Astrocyte of the cerebellum (primary cell): ENCODE data around the gene CNTN5.
"Not testable (repeated sequence)": the region's sequence is repeated elsewhere in the genome, so short reads cannot be mapped to it uniquely, and the experiment has no call there.

Experiments used
- DNase-seq: peaks from one replicate; pipeline ENCODE4 v3.0.0-alpha.2; 2011; ENCODE audit warnings: low read depth
- H3K4me3 ChIP-seq: 2 replicates; pipeline ENCODE4 v1.5.1; 2011; ENCODE audit warnings: mild to moderate bottlenecking, low read depth, low read length, moderate library complexity
- in situ Hi-C: cut with HindIII; loops from 2 replicates; pipeline ENCODE4 v1.10.0; 2017; ENCODE audit warnings: low sequenced_read_pairs
- TF ChIP-seq, protein P1 (sequence below): IDR thresholded peaks from 2 replicates; pipeline ENCODE4 v1.5.1; 2012; ENCODE audit warnings: low read length, low read depth, moderate library complexity, mild to moderate bottlenecking; ENCODE audit errors: missing control alignments

Gene CNTN5

DNA sequence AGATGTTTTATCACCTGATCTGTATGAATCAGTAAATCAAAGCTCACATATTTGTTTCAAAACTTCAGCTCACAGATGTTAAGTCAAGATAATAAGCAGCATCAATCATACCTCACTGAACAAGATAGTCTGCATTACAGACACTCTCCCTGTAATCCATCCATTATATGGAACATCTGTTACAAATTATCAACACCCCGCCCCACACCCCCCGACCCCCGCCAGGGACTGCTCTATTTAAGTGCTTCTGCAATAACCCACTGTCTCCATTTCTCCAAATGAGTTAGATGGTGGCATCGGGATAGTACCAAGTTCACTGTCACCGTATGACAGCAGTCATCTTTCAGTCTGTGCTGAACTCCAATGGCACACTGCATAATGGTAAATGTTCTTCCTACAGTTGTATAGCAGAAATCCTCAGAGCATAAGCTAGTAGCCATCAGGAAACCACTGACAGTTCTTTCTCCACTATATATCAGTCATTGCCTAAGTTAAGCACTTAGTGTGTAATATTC, 1219.3 kb downstream of the CNTN5 start:
- H3K4me3 ChIP-seq = no peak overlapping the region
- TF ChIP-seq, protein P1, sequence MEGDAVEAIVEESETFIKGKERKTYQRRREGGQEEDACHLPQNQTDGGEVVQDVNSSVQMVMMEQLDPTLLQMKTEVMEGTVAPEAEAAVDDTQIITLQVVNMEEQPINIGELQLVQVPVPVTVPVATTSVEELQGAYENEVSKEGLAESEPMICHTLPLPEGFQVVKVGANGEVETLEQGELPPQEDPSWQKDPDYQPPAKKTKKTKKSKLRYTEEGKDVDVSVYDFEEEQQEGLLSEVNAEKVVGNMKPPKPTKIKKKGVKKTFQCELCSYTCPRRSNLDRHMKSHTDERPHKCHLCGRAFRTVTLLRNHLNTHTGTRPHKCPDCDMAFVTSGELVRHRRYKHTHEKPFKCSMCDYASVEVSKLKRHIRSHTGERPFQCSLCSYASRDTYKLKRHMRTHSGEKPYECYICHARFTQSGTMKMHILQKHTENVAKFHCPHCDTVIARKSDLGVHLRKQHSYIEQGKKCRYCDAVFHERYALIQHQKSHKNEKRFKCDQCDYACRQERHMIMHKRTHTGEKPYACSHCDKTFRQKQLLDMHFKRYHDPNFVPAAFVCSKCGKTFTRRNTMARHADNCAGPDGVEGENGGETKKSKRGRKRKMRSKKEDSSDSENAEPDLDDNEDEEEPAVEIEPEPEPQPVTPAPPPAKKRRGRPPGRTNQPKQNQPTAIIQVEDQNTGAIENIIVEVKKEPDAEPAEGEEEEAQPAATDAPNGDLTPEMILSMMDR = no peak
- in situ Hi-C loops = no loop called here
- DNase-seq = no peak

DNA sequence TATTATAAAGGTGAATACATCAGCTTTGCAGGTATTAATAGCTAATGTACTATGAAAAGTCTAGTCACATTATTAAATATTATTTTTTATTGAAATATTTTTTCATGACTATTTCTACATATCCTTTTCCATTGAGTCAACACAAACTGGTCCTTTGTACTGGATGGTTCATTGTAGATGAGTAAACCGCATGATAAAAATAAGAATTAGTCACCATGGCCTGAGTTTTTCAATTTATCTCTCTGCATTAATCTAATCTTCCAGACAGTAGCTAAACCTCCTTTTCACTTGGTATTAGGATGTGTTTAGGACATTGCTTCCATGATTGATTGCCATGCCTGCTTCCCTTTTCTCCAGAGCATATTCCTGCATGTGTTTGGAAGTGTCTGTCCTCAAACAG, 1227.0 kb downstream of the CNTN5 start:
- no peak overlapping the region for H3K4me3 ChIP-seq
- in situ Hi-C loops = no loop called here
- TF ChIP-seq, protein P1 = no peak
- DNase-seq = no peak

DNA sequence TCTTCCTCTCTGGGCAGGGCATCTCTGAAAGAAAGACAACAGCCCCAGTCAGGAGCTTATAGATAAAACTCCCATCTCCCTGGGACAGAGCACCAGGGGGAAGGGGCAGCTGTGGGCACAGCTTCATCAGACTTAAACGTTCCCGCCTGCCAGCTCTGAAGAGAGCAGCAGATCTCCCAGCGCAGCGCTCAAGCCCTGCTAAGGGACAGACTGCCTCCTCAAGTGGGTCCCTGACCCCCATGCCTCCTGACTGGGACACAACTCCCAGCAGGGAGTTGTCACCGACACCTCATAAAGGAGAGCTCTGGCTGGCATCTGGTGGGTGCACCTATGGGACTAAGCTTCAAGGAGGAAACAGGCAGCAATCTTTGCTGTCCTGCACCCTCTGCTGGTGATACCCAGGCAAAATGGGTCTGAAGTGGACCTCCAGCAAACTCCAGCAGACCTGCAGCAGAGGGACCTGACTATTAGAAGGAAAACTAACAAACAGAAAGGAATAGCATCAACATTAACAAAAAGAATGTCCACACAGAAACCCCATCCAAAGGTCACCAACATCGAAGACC, 1236.6 kb downstream of the CNTN5 start:
- in situ Hi-C loops, H3K4me3 ChIP-seq, DNase-seq: not testable (repeated sequence)

DNA sequence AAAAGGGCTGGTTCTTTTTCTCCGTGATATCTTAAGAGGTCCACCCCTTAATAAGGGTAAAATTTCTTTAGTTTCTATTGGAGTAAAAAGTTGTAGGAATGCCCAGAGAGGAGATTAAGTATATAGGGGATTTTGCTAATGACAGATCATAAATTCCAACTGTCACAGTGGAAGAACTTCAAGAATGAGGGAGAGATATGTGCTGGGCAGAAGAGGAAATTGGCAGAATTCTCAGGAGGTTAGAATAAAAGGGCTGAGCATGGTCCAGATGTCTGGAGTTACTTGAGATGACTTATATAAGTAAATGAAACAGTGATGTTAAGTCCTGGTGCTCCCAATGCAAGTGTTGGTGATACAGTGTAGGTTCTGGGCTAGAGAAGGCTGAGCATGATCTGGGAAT, 1248.8 kb downstream of the CNTN5 start:
- no peak overlapping the region for H3K4me3 ChIP-seq
- in situ Hi-C loops = no loop called here
- DNase-seq = no peak
- TF ChIP-seq, protein P1 = no peak

DNA sequence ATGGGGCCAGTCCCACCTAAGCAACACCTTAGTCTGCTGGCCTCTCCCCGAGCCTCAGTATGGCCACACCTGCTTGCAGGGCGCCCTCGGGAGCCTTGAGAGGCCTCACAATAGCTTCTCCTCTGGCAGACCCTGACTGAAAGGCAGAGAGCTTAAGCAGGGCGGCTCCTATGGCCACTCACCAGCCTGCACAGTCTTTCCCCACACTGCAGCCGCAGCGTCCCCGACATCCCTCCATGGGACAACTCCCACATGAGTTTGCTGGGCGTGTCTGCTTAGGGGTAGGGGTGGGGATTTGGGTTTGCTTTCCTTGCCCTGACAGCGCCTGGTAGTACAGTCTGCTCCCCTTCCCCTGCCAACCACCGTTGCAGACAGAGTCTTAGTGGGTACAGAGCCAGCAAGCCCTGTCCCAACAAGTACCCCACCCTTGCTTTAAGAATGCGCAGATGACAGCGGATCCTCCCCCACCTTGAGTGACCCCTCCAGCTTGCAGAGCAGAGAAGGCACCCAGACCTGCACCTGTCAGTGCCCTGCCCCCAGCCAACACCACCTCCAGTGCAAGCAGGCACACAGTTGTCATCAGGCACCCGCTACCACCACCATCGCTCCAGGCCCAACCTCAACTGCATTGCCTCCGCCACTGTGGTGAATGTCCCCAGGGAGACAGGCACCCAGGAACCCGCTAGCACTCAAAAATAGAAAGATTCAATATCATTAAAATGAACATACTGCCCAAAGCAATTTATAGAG, 1252.5 kb downstream of the CNTN5 start:
- TF ChIP-seq, protein P1 = no peak
- no peak for DNase-seq
- in situ Hi-C loops = no loop called here

DNA sequence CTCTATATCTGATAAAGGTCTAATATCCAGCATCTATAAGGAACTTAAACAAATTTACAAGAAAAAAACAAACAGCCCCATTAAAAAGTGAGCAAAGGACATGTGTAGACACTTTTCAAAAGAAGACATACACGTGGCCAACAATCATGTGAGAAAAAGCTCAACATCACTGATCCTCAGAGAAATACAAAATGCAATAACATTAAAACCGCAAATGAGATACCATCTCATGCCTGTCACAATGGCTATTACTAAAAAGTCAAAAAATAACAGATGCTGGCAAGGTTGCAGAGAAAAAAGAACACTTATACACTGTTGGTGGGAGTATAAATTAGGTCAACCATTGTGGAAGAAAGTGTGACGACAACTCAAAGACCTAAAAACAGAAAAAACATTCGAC, 1253.7 kb downstream of the CNTN5 start:
- in situ Hi-C loops, H3K4me3 ChIP-seq, DNase-seq: not testable (repeated sequence)

More for the DNA sequence above, 1252.5 kb downstream of the CNTN5 start:
- no peak overlapping the region for H3K4me3 ChIP-seq

DNA sequence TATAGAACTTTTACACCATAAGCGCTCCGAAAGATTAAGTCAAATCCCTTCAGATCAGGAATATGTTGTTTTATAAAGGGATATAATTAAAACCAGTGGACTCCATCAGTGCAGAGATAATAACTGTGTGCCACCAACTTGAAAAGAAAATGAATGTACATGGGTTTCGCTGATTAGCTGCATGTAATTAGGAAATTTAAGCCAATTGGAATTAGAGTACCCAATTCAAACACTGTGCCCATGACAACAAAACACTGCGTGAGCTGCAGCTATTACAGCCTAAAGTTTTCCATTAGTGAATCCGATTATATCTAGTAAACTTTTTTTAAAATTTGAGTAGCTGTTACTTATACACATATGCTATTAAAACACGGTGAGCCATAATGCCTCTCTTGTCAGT, 1274.0 kb downstream of the CNTN5 start:
- TF ChIP-seq, protein P1 = no peak

More for the DNA sequence above, 1274.0 kb downstream of the CNTN5 start:
- H3K4me3 ChIP-seq = no peak overlapping the region
- DNase-seq = no peak
- in situ Hi-C loops = no loop called here
